Panc1 (cell line): ENCODE data around the gene SMG1. TPM values are rescaled to one million over a fixed set of nuclear protein-coding genes. Genes with fewer than 3 reads are reported as not detected.

Source experiments
- ATAC-seq: fragments of 200-7000 bp; cut with Tn5 transposase; 2 replicates; pipeline ENCODE4 v1.9.1; 2020; ENCODE audit warnings: mild to moderate bottlenecking, moderate library complexity
- BruUV-seq: library from RNA; stranded (reverse); fragments of 400-500 nt; replicated peaks from 2 replicates; lab custom pipeline; 2021; lab: Mats Ljungman, UMichigan
- CTCF ChIA-PET: fragments of 300-600 bp; sonication (Branson Sonifier 250); formaldehyde crosslinking; loops from one replicate; lab custom pipeline; 2022; ENCODE audit warnings: antibody characterized with exemption; lab: Charles Lee
- POLR2A ChIA-PET: fragments of 300-600 bp; sonication (Branson Sonifier 250); formaldehyde crosslinking; loops from one replicate; lab custom pipeline; 2022; ENCODE audit warnings: antibody characterized with exemption; lab: Charles Lee
- DNase-seq: peaks from one replicate; pipeline ENCODE4 v3.0.0-alpha.2; 2010; ENCODE audit warnings: low read depth, low spot score
- H3K27ac ChIP-seq: 2 replicates; pipeline ENCODE4 v1.5.1; 2011; ENCODE audit warnings: mild to moderate bottlenecking, low read length, inconsistent platforms
- H3K27me3 ChIP-seq: fragments of 200-500 bp; sonication (Bioruptor generic); 2 replicates; pipeline ENCODE4 v1.6.0; 2014; ENCODE audit warnings: low read length, inconsistent platforms; ENCODE audit not compliant: control insufficient read depth, insufficient read depth
- H3K36me3 ChIP-seq: fragments of 200-500 bp; sonication (Bioruptor generic); 2 replicates; pipeline ENCODE4 v1.5.1; 2014; ENCODE audit warnings: inconsistent platforms, mild to moderate bottlenecking, low read length, moderate library complexity; ENCODE audit not compliant: control insufficient read depth, insufficient read depth
- H3K4me1 ChIP-seq: 2 replicates; pipeline ENCODE4 v1.5.1; 2011; ENCODE audit warnings: inconsistent platforms, mild to moderate bottlenecking, low read length, moderate library complexity; ENCODE audit not compliant: control insufficient read depth, insufficient read depth
- H3K4me3 ChIP-seq, 2 experiments: 2 replicates each; pipeline ENCODE4 v1.5.1; 2011 to 2012; ENCODE audit warnings: low read depth in 2 of 2, low read length in 2 of 2, mild to moderate bottlenecking in 2 of 2, inconsistent platforms in 1 of 2, moderate library complexity in 1 of 2
- H3K9me3 ChIP-seq: fragments of 200-500 bp; sonication (Bioruptor generic); 2 replicates; pipeline ENCODE4 v1.5.1; 2014; ENCODE audit warnings: low read depth, mild to moderate bottlenecking, inconsistent platforms, low read length, moderate library complexity; ENCODE audit not compliant: control insufficient read depth, insufficient read depth
- POLR2AphosphoS5 ChIP-seq: IDR thresholded peaks from 2 replicates; pipeline ENCODE4 v1.6.1; 2012; ENCODE audit warnings: mild to moderate bottlenecking, low read depth, low read length, moderate library complexity
- SIN3A ChIP-seq: IDR thresholded peaks from 2 replicates; pipeline ENCODE4 v1.6.1; 2012; ENCODE audit warnings: low read depth, mild to moderate bottlenecking, low read length, moderate library complexity, borderline replicate concordance; ENCODE audit not compliant: insufficient read depth
- TCF7L2 ChIP-seq: IDR thresholded peaks from 2 replicates; pipeline ENCODE4 v1.6.1; 2011; ENCODE audit warnings: mild to moderate bottlenecking, low read depth, low read length, inconsistent platforms
- in situ Hi-C: cut with HindIII; loops from 2 replicates; pipeline ENCODE4 v1.10.0; 2016; ENCODE audit warnings: low sequenced_read_pairs, low pct_unique_long_range_greater_than_20kb
- intact Hi-C: fragments of 100-400 bp; cut with micrococcal nuclease; formaldehyde crosslinking; loops from one replicate; pipeline ENCODE4 v1.10.0; 2022; ENCODE audit not compliant: unreplicated experiment
- total RNA-seq: library from RNA; stranded (reverse); gene quantifications from one replicate; pipeline ENCODE4 v1.2.1, GENCODE V29; 2021; ENCODE audit not compliant: unreplicated experiment
- TF ChIP-seq, protein P1 (sequence below), 2 experiments: IDR thresholded peaks; 2 replicates each; pipeline ENCODE4 v1.6.1; 2011 to 2012; ENCODE audit warnings: low read depth in 2 of 2, control low read depth in 1 of 2, low read length in 1 of 2, mild to moderate bottlenecking in 1 of 2, moderate library complexity in 1 of 2; ENCODE audit not compliant: insufficient read depth in 1 of 2
- TF ChIP-seq, protein P2 (sequence below): fragments of 450-650 bp; IDR thresholded peaks from 2 replicates; pipeline ENCODE4 v1.5.1; 2017; ENCODE audit warnings: mild to moderate bottlenecking

SMG1 gene
- total RNA-seq, 1 experiment from 2014 or later: 113 TPM

DNA sequence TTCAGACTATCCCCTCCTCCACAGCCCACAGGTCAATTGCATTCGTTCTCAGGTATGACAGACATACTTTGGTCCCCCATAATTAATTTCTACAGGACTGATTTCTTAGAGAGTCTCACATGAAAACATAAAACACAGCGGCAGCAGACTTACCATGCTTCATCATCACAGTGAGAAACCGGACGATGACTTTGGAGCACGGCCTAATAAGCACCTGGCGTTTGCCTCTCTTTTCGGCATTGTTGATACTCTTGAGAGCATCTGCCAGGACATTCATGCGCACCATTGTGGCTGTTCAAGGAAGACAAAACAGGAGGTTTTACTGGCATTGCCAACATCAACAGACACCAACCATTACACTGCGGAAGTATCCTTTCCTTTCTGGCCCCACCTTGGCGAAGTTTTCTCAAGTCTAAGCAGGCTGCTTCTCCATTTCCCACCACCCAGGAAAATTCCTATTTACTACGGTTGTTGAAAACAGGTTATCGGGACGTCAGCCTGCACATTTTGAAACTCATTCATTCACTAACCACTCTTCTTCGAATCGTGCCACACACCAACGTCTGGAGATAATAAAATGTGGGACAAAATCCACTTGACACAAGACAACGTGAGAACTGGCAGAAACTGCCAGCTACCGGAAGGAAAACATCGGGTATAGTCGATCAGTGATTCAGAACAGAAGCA is 137.2 kb downstream of the SMG1 start:
- Histone ChIP-seq H3K27me3 (no peaks in the 10 kb centered on the region), H3K36me3 (peaks cover 55% of the 10 kb centered on the region), H3K27ac (peak overlapping the region; percentile 98), H3K4me1 (peaks cover 46% of the 10 kb centered on the region), H3K4me3 (peak overlapping the region; percentile 75 to 96), H3K9me3 (no peaks in the 10 kb centered on the region)
- POLR2A ChIA-PET: interaction anchor here (0.7 kb wide), 1 partner anchor 13 kb away, joined by 3 read pairs; the partner anchor contains the start of gene ARL6IP1
- CTCF ChIA-PET: no interaction called here
- DNase-seq (no peak), ATAC-seq (no peak)
- BruUV-seq: TSS peak; percentile 60
- in situ Hi-C loops (no loop called here), intact Hi-C loops (no loop called here)
- TF ChIP-seq, protein P1, sequence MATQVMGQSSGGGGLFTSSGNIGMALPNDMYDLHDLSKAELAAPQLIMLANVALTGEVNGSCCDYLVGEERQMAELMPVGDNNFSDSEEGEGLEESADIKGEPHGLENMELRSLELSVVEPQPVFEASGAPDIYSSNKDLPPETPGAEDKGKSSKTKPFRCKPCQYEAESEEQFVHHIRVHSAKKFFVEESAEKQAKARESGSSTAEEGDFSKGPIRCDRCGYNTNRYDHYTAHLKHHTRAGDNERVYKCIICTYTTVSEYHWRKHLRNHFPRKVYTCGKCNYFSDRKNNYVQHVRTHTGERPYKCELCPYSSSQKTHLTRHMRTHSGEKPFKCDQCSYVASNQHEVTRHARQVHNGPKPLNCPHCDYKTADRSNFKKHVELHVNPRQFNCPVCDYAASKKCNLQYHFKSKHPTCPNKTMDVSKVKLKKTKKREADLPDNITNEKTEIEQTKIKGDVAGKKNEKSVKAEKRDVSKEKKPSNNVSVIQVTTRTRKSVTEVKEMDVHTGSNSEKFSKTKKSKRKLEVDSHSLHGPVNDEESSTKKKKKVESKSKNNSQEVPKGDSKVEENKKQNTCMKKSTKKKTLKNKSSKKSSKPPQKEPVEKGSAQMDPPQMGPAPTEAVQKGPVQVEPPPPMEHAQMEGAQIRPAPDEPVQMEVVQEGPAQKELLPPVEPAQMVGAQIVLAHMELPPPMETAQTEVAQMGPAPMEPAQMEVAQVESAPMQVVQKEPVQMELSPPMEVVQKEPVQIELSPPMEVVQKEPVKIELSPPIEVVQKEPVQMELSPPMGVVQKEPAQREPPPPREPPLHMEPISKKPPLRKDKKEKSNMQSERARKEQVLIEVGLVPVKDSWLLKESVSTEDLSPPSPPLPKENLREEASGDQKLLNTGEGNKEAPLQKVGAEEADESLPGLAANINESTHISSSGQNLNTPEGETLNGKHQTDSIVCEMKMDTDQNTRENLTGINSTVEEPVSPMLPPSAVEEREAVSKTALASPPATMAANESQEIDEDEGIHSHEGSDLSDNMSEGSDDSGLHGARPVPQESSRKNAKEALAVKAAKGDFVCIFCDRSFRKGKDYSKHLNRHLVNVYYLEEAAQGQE (IDR thresholded peaks at IDR 0.05; ENCODE audit: insufficient read depth in 1 of 2, low read depth in 2 of 2, low read length in 1 of 2): no peak
- TF ChIP-seq POLR2AphosphoS5 (no peak; the same call in 1 of the 2 replicates), TCF7L2 (no peak)
- TF ChIP-seq, protein P2, sequence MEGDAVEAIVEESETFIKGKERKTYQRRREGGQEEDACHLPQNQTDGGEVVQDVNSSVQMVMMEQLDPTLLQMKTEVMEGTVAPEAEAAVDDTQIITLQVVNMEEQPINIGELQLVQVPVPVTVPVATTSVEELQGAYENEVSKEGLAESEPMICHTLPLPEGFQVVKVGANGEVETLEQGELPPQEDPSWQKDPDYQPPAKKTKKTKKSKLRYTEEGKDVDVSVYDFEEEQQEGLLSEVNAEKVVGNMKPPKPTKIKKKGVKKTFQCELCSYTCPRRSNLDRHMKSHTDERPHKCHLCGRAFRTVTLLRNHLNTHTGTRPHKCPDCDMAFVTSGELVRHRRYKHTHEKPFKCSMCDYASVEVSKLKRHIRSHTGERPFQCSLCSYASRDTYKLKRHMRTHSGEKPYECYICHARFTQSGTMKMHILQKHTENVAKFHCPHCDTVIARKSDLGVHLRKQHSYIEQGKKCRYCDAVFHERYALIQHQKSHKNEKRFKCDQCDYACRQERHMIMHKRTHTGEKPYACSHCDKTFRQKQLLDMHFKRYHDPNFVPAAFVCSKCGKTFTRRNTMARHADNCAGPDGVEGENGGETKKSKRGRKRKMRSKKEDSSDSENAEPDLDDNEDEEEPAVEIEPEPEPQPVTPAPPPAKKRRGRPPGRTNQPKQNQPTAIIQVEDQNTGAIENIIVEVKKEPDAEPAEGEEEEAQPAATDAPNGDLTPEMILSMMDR: no peak

DNA sequence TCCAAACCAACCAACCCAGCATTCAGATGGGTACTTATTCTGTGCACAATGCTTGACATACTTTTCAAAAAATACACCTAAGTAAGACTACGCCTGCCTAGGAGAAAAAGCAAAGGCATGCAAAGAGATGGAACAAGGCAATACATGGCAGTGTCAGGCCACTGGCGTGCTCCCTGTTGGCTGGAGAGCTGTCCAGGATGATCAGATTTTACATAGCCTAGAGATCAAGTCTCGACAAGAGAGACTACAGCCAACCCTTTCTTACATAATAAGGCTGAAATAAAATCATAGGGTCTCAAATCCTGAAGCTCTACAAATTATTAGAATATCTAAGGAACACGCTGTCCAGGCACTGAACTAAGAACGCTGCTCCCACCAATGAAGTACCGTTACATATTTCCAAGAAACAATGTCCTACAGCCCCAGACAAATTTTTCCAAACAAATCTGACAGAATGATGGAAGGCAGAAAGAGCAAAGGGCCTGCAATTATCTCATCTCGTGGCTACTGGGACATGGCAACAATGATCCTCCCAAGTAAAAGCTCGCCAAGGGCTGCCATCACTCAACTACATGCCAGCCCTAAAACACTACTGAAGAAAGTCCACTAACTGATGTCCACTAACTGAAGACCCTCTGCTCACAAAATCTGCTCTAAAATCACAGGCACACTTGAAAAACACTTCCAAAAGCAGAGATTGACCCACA is 141.1 kb downstream of the SMG1 start:
- no peak for DNase-seq

More for the DNA sequence above, 141.1 kb downstream of the SMG1 start:
- TF ChIP-seq SIN3A: no peak
- TF ChIP-seq TCF7L2: no peak
- TF ChIP-seq, protein P1 (IDR thresholded peaks at IDR 0.05; ENCODE audit: insufficient read depth in 1 of 2, low read depth in 2 of 2, low read length in 1 of 2): no peak
- no peak for TF ChIP-seq POLR2AphosphoS5
- TF ChIP-seq, protein P2: no peak
- Histone ChIP-seq H3K27ac (peak overlapping the region; percentile 18; the same call in 1 of the 2 replicates), H3K4me1 (peaks cover 23% of the 10 kb centered on the region), H3K27me3 (no peaks in the 10 kb centered on the region), H3K9me3 (no peaks in the 10 kb centered on the region), H3K4me3 (no peak overlapping the region), H3K36me3 (peaks cover 52% of the 10 kb centered on the region)
- BruUV-seq: no TSS peak
- intact Hi-C loops: no loop called here
- no peak for ATAC-seq
- ChIA-PET CTCF (no interaction called here), POLR2A (interaction anchor here (1.1 to 1.4 kb wide), 2 partner anchors 10 to 16 kb away, joined by 3 to 4 read pairs; partner anchors contain the start of gene ARL6IP1)
- in situ Hi-C loops: no loop called here
